ENCODE results near the gene RALGPS1. TPM values are rescaled to one million over a fixed set of nuclear protein-coding genes. Genes with fewer than 3 reads are reported as not detected.
"Not testable (repeated sequence)": the region's sequence is repeated elsewhere in the genome, so short reads cannot be mapped to it uniquely, and the experiment has no call there.

RALGPS1 gene
- total RNA-seq, 1 donor from 2014 or later, result 2.4 TPM

DNA sequence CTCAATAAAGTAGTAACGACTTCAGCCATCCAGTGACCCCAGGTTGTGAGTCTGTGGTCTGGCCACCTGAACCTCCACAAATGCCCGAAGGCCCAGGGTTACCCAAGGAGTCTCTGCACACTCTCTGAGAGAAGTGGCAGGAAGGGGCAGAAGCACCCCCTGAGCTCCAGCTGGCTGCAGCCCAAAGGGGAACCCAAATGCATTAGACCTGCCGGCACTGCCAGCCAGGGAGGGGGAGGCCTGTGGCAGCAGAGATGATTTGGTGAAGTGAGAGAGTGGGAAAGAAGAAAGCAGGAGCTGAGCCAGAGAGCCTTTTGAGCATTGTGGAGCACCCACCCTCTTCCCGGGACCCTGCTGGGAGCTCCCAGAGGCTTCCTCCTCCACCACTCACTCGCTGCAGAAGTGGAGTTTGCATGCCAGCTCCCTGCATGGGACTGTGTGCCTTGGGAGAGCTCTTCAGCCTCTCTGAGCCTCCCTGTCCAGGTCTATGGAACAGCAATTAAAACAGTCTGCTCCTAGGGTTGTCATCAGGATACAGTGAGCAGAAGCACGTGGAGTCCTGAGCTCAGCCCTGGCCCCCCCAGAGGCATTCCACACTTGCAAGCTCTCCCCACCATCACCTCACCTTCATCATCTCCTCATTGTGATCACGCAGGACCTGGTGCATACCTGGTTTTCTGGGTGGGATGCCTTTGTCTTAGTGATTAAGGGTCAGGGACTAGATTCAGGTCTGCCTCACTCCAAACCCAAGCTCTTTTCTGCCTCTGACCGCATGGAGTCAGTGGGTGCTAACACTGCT, 221.7 kb downstream of the RALGPS1 start:
- no peak for DNase-seq (ENCODE audit: low read depth in 2 of 2)

DNA sequence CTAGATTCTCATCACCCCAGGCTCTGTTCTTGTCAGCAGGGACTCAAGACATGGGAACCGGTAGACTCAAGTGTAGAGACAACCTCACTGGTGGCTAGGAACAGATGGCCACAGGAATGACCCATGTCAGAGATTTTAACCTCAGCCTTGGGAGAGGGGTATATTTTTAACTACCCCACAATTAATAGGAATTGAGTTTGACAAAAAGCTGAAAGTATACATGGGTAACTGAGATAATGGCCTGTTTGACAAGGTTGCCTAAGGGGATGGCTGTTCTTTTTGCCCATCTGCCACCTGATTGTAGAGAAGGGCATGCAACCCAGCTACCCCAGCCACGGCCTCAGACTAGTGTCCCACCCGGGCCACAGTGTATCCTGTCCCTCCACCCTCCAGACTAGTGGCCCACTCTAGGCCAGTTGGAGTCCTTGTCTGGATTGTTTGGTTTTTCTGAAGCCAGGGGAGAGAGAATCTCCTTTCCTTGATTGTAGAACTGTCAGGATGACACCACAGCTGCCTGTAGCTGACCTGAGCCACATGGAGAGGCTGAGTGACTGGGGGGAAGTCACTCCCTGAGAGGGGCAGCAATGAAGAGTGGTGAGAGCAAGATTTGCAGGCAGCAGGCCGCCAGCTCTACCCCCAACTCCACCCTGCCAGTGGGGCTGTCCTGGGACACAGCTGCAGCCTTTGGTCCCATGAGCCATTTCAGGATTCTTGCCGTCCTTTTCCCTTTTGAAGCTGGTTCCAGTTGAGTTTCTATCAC, 222.5 kb downstream of the RALGPS1 start:
- DNase-seq (ENCODE audit: low read depth in 2 of 2), result no peak

DNA sequence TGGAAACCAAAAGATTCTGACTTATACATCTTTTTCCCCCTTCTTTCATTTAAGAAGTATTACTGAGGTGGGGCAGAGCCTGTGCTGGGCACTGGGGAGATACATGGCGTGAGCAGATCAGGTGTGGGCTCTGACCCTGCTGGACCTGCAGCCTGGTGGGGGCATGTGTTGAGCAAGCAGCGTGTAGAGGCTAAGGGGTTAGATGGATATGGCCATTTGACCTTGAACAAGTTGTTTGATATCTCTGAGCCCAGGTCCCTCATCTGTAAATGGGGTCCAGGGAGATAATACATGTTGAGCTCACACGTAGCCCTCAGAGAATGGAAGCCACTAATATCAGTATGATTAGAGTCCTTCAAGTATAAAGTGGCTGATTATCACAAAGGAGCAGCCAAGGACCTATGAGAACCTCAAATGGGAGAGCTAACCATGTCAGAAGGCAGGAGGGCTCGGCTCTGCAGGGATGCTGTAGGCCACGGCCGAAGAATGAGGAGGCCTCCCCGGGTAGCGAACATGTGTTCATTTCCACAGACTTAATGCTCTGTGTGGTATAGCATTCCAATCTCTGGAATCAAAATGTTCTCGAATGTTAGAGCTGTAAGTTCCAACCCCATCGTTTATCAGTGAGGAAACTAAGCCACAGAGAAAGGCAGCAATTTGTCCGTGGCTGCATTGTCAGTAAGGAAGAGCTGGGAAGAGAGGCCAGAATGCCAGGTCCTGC, 223.2 kb downstream of the RALGPS1 start:
- DNase-seq (ENCODE audit: low read depth in 2 of 2), result no peak

DNA sequence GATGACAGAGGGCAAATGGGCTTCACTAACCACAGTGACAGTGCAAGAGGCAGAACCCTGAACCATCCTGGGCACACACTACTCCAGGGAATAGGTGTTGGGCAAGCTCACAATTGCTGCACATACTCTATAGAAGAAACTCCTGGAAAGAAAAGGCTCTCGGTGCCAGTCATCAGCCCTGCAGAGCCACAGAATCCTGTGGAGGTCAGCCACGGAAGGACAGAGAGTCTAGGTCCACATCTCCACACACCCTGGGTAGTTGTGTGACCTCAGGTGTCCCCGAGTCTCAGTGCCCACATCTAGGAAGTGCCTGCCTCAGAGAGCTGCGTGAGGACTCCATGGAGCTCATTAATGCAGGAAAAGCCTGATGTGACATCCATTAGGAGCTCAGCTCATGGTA, 223.9 kb downstream of the RALGPS1 start:
- no peak for DNase-seq (ENCODE audit: low read depth in 2 of 2)

DNA sequence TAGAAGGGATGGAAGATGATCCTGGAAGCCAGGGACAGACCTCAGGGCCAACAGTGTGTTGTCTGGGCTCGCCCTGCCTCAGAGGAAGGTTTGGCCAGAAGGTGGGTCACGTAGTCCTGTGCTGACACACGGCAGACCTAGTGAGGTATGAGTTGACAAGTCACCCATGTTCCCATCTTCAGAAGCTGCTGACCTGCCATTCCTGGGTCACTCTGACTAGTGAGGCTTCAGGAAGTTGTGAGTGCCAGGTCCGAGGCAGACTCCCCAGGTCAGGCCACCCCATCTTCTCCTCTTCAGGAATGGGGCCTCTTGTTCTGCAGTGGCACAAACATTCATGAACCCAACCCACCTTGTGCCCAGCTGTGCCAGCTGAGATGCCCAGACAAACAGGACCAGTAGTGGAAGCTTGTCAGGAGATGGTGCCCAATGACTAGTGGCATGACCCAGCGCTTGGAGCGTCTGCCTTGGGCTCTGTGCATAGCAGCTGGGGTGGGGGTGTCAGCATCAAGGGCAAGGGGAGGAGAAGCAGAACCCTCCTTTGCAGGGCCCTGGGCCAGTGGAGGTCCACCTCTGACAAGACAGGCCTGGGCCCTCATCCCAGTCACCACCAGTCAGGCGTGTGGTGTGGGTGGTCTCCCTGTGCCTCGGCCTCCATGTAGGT, 224.6 kb downstream of the RALGPS1 start:
- no peak for DNase-seq (ENCODE audit: low read depth in 2 of 2)

DNA sequence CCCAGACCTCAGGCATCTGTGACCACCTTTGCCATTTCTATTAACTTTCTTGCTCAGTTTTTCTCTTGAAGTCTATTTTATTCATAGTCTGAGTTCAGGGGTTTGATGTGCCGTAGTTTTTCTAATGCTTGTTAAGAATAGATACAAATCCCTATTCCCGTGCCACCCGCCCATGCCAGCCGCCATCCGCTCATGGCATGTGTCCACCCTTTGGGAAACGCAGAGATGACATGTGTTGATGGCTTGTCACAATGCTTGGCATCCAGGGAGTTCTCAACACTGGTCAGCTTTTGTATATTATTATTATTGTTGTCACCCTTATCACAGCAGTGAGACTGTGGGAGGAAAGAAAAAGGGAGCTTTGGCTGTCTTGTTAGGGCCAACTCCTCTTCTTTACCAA, 225.2 kb downstream of the RALGPS1 start:
- no peak for DNase-seq (ENCODE audit: low read depth in 2 of 2)

DNA sequence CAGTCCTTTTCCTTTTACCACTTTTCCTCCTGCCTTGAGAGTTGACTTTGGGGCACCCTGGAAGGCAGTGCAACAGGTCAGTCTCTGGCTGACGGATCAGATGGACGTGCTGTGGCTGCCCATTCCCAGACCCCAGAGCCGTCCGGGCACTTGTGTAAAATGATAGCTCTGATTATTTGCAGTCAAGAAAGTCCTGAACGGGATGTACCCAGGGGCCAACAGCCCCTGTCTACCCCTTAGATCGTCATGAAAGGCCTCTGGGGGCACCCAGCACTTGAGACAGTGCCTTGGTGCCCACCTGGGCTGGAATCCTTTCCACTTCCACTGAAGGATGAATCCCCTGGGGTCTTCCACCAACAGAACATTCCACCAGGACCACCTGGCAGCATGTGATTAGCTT, 225.6 kb downstream of the RALGPS1 start:
- no peak for DNase-seq (ENCODE audit: low read depth in 2 of 2)

DNA sequence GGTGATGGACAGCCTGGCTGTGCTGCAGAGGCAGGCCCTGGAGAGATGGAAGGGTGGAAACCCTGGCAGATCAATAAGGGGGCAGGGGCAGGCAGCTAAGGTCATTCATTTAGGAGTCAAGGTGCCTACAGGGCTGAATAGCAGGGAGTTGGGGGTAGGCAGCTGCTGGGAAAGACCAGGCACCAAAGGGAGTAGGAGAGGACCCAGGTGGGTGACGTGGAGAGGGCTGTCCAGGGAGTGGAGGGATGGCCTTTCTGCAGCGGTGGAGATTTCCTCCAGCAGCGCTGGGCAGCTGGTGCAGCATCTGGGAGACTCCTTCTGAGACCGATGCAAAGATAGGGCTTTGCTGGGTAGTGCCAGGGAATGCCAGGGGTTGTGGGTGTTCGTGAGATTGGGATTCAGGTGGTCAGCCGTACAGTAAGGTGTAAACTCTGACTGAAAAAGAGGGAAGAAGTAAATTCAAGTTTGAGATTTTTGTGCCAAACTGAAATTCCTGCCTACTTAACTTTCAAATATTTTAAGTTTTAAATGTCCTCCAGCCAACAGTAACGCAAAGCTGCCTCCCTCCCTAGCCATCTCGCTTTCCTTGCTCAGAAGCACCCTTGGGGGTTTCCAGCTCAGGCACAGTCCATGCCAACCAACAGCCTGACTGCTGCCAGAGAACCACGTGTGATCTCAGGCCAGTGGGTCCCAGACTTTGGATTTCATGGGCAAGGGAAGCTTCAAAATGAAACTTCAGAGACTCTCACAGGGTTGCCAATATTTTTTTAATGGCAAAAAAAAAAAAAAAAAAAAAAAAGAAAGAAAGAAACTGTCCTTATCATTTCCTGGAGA, 226.5 kb downstream of the RALGPS1 start:
- no peak for DNase-seq (ENCODE audit: low read depth in 2 of 2)

DNA sequence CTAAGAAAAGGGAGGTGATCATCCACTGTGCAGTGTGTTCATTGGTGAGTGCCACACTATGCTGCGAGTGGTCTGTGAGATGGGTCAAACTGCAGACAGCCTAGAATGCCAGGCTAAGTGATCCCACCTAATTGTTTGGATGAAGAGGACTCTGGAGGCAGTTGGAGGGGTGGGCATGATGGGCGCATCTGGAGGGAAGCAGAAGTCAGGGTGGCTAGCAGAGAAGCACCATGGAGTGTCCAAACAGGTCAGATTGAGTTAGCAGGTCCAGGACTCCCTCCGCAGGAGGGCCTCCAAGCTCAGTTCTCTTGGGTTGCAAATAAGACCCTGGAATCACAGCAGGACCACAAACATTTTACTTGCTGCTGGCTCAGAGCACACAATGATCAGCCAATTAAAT, 227.7 kb downstream of the RALGPS1 start:
- DNase-seq (ENCODE audit: low read depth in 2 of 2), result no peak

- DNase-seq (ENCODE audit: low read depth in 2 of 2), result no peak
These were observed 228.4 kb downstream of the RALGPS1 start for GRCh38 chr9:127142931-127143464.

DNA sequence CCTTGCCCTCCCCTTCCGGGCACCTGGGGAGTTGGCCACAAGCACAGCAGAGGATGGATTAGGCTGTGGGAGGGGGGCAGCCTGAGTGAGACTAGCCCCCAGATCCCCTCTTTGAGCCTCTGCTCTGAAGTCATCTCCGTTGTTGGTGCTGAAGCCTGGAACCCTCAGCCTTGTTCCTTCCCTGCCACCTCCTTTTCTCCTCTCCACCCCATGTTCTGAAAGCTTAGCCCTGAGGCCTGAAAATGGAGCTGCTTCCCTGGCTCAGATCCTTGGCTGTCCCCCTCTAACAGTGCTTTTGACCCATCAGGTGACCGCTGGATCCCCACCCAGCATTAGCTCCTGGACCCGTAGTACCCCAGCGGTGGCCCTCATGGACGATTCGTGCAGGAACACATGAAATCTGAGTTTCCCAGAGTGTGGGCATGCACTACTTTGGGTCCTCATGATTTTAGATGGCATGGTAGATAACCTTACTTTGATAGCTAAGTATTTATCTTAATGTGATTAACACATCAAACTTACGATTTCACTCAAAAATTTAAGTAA, 229.4 kb downstream of the RALGPS1 start:
- DNase-seq (ENCODE audit: low read depth in 2 of 2), result no peak

- DNase-seq (ENCODE audit: low read depth in 2 of 2), result no peak
These were observed 230.3 kb downstream of the RALGPS1 start for GRCh38 chr9:127144670-127145445.

- not testable (repeated sequence) for DNase-seq (ENCODE audit: low read depth in 2 of 2)
These were observed 232.3 kb downstream of the RALGPS1 start for GRCh38 chr9:127146841-127147240.

GRCh38 chr9:127147251-127147650, 232.7 kb downstream of the RALGPS1 start:
- no peak for DNase-seq (ENCODE audit: low read depth in 2 of 2)

GRCh38 chr9:127148014-127148413, 233.4 kb downstream of the RALGPS1 start:
- no peak for DNase-seq (ENCODE audit: low read depth in 2 of 2)

- no peak for DNase-seq (ENCODE audit: low read depth in 2 of 2)
These were observed 234.4 kb downstream of the RALGPS1 start for GRCh38 chr9:127149010-127149409.

GRCh38 chr9:127149463-127150390, 235.1 kb downstream of the RALGPS1 start:
- no peak for DNase-seq (ENCODE audit: low read depth in 2 of 2)

- no peak for DNase-seq (ENCODE audit: low read depth in 2 of 2)
These were observed 238.9 kb downstream of the RALGPS1 start for GRCh38 chr9:127153501-127153900.
